ENCODE data around the gene TRAF3.

DNA sequence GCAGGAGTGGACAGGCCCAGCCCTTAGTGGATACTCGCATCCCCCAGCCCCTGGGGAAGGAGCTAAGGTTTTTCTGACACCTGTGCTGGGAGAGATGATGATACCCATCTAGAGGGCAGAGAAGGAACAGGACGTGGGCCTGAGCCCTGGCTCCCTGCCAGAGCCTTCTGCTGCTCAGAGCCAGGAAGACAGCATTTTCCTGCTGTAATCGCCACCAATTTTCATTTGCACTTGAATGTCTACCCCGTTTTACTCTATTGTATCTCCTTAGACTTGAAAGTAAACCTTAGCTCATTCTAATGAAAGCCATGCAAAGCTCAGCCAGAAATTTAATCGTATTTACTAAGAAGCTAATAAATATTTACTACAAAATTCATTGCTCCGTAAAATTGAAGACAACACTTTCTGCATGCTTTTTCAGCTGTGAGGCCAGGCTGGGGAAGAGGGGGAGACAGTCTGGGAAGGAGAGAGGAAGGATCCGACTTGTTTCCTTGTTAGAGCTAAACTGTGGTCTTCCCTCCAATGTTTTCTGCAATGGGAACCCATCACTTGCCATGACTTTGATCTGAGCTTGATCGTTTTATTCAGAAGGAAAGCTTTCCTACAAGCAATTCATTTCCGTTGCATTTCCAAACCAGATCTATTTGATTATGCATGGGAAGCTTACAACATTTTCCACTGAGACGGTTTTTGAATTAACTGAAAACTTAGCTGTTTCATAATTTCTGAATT, 17.6 kb upstream of the TRAF3 start:
- TF ChIP-seq, protein P1, sequence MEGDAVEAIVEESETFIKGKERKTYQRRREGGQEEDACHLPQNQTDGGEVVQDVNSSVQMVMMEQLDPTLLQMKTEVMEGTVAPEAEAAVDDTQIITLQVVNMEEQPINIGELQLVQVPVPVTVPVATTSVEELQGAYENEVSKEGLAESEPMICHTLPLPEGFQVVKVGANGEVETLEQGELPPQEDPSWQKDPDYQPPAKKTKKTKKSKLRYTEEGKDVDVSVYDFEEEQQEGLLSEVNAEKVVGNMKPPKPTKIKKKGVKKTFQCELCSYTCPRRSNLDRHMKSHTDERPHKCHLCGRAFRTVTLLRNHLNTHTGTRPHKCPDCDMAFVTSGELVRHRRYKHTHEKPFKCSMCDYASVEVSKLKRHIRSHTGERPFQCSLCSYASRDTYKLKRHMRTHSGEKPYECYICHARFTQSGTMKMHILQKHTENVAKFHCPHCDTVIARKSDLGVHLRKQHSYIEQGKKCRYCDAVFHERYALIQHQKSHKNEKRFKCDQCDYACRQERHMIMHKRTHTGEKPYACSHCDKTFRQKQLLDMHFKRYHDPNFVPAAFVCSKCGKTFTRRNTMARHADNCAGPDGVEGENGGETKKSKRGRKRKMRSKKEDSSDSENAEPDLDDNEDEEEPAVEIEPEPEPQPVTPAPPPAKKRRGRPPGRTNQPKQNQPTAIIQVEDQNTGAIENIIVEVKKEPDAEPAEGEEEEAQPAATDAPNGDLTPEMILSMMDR (conservative IDR thresholded peaks at IDR 0.05; ENCODE audit: low read depth, low read length), result no peak
- no peak for TF ChIP-seq EZH2 (IDR thresholded peaks at IDR 0.05; ENCODE audit: borderline replicate concordance, low read depth, low read length, poor library complexity, severe bottlenecking)

Measured in A673 (cell line).